Dermis blood vessel endothelial cell (primary cell): Measurements from ENCODE around the gene PDZRN3. TPM values are rescaled to one million over a fixed set of nuclear protein-coding genes. Genes with fewer than 3 reads are reported as not detected.
"Not testable (repeated sequence)": the region's sequence is repeated elsewhere in the genome, so short reads cannot be mapped to it uniquely, and the experiment has no call there.

Experiments used
- DNase-seq: peaks from one replicate; pipeline ENCODE4 v3.0.0; 2010
- total RNA-seq: library from RNA; depleted of rRNA; stranded (reverse); fragments of >200 nt; gene quantifications from 2 replicates; pipeline ENCODE4 v1.2.3, GENCODE V29; 2014

The PDZRN3 gene
- total RNA-seq, 1 donor from 2014 or later: under 0.01 TPM

DNA sequence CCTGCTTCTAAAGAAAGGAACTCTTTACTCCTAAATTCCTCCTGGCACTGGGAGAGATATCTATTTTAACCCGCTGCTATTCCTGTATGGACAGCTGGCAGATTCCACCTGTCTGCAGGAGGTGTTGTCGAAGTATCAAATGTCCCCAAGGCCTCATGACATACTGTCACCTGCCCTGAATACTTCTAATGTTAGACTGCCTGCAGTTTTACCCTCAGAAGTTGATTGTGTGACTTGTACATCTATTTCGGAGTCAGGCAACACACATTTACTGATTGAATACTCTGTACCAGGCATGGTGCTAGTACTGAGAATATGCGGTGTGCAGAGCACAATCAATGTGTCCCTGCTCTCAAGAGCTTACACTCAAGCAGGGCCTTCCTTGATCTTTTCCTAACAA is 38.6 kb downstream of the PDZRN3 start:
- no peak for DNase-seq

DNA sequence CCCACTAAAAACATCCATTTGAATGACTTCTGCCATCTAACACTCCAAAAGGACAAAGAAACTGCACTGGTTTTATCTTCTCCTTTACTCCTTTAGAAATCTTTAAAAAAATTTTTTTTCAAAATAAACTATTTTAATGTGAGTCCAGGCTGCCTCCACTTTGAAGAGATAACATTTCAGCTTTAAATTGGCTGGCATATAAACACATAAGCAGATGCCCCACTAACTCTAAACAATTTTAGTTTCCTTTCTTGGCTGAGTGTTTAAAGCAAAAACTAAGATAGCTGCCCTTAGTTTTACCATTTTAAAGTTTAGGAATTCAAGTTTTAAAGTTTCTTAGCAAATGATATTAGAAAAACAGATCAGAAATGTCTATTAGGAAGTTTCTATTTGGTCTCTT is 39.9 kb downstream of the PDZRN3 start:
- DNase-seq: no peak

DNA sequence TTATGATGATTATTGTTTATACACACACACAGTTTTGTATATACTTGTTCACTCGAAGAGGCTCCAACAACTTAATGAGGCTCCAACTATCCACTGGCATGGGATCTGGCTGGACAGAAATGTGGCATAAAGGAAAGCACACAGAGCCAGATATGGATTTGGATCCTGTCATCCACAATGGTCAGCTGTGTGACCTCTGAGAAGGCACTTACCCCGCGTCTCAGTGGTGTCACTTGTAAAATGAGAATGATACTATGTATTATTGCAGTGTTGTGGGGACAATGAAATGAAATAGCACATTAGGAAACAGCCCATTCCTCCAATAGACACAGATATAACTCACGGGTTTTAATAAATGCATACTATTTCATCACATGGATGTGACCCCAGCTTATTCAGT is 42.2 kb downstream of the PDZRN3 start:
- no peak for DNase-seq

DNA sequence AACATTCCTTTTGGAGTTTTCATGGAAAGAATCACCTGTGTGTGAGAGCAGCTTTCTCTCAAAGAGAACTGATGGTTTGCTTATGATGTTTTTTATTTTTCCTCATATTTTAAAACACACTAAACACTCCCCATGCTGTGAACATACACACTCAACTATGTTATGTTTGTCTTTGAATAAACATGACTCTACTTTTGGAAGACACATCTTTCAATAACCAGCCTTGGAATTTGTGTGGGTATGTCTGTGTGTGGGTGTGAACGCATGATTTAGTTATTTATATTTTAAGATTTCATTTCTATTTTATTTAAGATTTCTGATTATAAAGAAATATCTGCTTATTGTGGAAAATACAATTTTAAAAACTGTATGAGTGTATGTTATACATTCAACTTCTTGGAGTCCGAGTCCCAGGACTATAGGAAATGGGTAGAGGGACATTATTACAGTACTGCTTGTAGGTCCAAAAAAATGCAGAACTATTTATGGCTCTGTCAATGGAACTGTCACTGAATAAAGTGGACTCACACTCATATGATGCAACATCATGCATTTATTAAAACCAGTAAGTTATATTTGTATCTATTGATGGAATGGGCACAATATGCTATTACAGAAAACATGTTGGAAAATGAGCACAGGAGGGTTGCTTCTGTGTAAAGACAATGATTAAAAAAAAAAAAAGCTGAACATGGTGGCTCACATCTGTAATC is 43.5 kb downstream of the PDZRN3 start:
- no peak for DNase-seq

DNA sequence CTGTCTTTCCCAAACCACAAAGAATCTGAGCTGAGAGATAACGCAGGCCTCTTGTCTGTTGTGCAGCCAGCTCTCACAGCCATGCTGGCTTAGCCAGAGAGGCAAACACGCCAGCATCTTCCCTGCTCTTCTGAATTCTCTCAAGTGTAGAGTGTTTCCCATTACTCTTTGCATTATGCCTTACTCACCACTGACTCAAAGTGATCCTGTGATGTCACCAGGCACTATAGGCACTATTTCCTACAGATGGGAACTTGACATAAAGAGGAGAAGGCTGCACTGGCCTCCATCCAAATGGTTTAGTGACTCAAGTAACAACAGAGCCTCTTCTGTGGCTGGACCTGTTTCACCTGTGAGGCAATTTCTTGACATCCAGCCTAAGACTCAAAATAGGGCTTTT is 44.4 kb downstream of the PDZRN3 start:
- no peak for DNase-seq

DNA sequence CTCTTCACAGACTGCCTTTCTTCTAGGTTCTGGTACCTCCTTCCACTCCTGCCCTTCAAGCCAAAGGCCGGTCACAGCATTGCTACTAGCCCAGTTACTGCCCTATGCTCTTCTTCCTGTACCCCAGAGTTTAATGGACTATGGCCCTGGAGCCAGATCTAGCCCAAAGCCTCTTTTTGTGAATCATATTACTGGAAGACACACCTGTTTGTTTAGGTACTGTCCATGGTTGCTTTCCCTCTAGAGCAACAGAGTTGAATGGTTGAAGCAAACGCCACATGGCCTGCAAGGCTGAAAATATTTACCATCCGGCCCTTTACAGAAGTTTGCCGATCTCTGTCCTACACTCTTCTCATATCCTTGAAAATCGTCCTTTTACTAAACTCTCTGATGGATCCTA is 47.0 kb downstream of the PDZRN3 start:
- no peak for DNase-seq

DNA sequence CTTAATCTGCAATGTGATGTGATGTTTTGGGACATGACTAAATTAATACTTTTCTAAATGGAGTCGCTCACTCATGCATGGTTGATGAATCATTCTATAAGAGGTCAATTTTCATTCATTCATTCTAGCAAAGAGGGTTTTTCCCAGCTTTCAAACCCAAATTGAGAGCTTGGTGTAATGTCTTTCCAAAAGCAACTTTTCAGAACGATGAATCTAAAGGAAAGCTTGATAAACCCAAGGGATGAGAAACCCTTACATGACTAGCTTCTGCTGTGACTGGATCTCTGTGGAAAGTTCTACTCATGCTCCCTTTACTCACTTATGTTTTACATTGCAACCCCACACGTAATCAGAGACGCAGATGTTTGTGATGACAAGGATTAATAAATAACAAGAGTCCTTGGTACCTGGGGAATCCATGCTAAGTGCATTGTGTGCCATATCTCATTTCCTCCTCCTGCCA is 47.7 kb downstream of the PDZRN3 start:
- DNase-seq: no peak

DNA sequence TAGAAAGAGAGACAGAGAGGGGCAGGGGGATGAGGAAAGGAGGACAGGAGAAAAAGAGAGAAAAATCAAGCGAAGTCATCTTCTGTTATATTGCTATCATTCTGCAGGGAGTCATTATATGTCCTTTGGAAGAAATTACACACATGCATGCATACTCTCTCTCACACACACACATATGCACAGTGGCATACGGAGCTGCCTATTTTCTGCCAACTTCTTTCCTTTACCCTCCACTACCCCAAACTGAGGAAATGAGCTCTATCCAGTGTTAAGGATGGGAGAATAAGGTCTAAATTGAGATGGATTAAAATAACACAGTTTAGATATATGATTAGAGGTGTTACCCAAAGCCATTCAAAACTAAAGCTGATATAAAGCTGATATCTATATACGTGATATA is 48.8 kb downstream of the PDZRN3 start:
- DNase-seq: no peak

DNA sequence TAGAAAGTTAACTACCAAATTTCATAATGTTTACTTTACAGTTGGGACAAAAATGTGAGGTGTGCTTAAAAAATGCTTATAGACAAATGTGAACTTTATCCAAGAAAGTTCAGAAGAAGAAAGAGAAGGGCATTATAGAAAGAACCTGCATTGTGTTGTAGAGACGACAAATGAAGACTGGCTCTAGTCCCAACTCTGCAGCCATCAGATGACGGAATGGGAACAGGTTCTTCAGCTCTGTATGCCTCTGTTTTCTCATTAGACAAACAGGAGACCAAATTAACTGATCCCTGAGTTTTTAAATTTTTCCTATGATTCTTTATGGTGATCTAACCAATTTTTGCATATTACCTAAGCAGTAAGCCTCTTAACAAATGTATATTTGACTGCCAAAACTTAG is 49.2 kb downstream of the PDZRN3 start:
- no peak for DNase-seq

DNA sequence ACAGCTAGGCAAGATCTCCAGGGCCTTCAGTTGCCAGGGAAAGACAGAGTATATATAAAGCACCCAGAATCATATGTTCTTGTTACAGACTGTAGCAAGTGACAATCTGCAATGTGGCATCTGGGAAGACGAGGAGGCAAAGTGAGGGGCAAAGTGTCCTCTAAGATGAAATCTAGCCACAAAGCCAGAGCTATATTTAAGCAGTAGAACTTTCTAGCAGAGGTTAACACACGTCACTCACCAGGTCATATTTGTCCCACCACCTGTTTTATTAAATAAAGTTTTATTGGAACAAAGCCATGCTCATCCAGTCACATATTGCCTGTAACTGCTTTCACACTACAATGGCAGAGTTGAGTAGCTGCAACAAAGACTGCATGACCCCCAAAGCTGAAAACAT is 51.5 kb downstream of the PDZRN3 start:
- no peak for DNase-seq

DNA sequence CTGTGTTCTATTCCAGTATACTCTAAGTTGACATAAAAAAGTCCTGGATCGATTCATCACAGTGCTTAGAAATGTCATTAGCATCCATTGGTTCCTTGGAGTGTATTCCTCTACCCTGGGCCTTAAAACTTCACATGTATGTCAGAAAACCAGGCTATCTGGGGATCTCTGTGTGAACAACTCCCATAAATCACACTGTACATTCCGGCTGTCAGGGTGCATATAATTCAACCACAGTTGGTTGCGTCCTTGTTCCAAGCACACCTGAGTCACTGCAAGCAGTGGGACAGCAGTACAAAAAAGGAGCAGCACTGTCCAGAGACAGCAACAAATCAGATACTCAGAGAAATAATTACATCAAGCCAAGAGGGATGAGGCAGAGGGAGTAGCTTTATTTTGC is 52.4 kb downstream of the PDZRN3 start:
- DNase-seq: no peak

DNA sequence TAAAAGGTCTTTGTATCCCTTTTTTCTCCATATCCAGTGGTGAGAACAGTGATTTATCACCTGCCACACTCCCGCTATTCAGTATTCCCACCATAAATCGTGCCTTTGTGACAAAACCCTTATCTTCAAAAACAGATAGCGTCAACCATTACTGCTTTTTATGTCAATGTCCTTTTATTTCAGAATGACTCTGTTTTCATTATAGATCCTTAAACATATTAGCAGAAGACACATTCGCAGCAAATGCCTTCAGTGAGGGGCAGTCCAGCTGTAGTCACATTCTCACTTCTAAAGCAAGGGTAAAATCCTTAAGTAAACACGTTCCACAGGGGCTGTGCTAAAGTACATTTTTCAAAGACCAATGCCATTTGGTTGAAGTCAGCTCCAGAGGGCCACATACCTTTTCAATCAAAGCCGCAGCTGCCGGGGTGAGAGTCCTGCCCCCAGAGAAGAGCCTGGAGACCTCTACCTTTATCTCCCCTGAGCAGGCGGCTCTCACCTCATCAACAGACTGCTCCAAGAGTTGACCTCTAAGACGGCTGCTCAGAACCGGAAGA is 53.4 kb downstream of the PDZRN3 start:
- DNase-seq: no peak

DNA sequence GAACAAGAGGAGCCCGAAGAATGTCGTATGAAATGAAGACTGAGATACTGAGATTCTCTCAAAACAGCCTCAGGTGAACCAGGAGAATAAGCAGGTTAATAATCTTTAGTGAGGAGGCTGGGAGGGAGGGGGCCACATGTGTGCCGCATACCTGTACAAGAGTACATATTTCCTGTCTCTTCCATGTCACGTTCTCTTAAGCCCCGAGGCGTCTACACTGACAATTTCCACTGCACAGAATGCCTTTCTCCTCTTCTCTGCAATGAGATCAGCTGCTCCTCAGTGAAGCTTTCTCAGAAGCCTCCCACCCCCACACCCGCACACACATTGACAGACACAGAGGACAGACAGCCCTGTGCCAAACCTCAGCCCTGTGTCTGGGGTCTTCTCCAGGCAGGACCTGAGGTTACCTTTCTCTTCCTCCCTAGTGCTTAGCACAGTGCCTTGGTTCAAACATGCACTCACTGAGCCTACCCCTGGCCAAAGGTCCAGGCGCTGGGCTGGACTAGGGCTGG is 55.4 kb downstream of the PDZRN3 start:
- DNase-seq: no peak

DNA sequence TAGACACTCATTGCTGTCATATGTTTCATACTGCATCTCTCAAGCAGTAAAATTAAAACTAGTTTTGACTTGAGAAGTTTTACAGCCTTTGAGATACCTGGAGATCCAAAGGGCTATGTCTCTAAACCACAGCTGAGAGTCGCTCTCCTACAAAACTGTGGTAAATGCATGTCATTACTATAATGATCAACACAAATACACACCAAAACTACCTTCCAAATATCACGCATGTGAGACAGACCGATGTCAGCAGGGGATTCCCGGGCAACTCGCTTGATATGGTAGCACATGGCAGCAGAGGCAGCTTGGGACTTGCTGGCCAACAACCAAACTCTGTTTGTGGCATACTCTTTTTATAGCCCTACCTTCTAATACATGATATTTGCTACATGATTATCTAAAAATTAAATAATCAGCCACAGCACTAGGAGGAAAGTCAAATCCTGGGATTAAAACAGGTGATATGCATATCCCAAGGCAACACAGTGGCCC is 56.3 kb downstream of the PDZRN3 start:
- DNase-seq: no peak

DNA sequence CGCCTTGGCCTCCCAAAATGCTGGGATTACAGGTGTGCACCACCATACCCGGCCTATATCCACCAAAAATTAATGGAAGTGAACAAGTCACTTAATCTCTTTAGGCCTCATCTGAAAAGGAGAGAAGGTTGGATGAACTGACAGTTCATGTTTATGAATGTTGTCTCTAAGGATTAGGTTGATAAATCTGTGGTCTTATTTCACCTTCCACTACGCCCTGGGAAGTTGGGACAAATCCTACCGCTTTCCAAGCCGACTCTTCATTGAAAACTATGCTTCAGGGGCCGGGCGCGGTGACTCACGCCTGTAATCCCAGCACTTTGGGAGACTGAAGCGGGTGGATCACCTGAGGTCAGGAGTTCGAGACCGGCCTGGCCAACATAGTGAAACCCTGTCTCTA is 59.4 kb downstream of the PDZRN3 start:
- not testable (repeated sequence) for DNase-seq

DNA sequence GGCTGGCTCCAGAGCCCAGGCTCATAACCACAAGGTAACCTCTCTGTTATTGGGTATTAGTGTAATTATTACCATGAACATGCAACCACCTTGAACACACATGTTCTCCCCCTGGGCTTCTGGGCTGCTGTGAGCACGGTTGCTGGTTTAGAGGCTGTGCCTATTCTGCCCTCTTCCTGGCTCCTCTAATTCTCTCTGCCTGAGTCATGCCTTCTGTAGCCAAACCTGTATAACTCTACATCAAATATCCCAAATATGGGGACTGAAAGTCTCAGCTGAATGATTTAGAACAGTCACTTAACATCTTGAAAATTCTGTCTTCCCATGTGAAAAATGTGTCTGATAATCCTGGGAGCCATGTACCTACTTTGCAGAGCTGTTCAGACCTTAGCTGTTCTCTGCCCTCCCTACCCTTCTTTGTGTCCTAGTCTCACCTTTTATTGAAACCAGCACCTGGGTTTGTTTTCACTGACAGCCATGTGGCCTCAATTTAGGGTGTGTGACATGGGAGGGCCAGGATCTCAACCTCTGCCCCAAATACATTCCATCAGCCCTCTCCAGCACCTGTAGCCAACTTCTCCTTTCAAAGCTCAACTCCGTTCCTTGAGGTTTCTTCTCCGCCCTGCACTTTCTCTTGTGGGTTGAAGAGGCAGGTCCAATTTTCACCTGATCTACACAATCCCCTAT is 60.7 kb downstream of the PDZRN3 start:
- DNase-seq: no peak

DNA sequence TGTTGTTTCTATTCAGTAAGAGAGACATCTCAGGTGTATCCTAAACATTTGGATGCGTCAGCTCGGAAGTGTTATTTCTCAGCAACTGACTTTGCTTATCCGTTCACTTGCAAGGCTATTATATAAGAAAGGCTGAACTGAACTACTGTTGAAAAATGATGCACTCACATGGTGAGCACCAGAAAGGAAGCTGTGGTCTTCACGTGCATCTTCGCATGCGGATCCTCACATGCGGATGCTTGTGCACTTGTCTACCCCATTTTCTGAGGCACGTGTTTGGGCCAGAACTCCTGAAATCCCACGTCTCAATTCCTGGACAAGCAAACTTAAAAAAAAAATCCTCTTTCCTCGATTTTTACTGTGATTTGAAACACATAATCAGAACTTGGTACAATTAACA is 63.2 kb downstream of the PDZRN3 start:
- DNase-seq: no peak

DNA sequence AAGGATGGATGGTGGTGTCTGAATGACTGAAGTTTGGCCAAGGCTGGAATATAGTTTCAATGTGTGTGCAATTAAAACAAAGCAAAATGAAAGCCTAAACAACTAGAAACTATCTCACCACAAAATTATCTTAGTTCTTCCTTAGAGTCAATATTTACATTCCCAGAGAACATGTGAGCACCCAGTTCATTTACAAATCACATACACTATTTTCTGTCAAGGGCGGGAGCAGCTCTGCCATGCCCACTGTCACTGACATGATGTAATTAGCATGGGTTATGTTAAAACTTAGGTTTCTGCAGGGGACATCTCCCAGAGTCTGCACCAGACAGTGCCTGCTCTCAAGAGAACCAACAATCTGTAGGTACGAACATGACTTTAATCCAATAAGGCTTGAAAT is 65.0 kb downstream of the PDZRN3 start:
- DNase-seq: no peak

DNA sequence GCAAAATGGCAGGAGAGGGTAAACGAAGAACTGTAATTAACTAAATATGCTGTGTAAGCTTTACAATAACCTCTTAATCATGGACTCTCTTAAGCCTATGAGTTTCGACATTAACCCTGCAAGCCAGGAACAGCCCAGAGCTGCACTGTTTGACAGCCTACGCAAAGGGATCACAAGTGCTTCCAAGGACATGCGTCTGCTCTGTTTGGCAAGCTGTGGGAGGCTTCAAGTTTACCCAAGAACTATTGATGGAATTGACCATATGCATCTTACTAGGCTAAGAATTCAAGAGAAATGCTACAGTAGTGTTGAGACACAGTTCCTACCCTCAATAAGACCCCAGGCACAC is 66.0 kb downstream of the PDZRN3 start:
- no peak for DNase-seq

DNA sequence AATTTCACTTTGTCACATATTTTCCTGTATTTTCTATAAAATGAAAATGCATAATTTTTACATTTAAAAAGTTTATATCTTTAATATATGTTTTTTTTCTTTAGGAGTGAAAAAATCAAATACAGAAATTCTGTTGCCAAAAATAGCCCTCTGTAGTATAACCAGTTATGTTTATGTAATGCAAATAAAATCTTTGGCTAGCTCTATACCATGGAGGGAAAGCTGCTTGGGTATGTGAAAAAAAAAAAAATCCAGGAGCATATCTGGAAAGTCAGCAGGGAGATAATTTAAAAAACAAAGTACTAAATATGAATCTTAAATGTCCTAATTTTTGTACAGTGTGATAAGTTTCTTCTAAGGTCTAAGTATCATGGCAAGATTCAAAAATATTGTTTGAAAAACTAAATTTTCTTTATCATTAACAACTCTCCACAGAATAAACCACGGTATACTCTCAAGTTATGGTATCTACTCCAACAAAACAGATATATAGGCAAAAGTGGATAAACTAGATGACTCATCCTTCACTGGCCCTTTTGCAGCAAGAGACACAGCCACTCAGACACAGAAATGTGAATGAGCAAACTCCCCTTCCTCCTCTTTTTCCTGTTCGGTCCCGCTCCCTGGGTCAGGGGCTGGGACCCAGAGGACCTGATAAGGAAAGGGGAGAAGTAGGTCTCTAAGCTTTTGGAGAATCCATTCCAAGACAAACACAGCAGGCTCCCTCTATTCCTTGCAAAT is 66.6 kb downstream of the PDZRN3 start:
- no peak for DNase-seq

DNA sequence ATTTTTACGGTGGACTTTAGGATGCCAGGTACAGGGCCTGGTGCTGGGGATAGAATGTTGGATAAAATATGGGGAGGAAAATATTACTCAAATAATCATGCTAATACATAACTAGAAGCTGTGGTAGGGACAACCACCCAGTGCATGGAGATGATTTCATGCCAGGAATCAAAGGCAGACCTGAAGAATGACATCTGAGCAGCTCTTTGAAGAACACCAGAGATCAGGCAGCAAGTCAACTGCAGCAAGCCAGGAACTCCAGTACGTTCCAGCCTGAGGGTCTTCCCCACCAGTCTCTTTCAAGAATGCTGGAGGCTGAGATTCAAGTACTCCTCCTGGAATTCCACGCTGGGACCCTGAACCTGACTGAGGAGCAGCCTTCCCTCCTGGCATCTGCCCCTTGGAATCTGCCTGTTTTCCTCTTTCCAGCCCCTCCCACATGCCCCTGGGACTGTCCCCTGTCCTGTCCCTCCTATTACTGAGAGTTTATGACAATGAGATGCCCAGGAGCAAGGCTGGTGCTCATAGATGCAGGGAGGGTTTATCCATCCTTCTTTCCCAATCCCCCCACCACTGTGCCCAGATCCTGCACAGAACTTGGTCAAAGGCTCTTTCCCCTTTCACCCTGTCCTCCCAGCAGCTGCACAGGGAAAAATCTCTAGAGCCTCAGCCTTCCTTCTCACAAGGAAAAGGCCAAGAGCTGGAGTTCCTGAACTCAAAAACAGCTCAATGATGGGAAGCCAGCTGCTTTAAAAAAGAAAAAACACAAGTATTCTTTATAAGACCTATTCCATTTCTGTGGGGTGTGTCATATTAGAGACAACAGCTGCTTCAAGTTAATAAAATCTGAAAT is 68.0 kb downstream of the PDZRN3 start:
- DNase-seq: no peak

DNA sequence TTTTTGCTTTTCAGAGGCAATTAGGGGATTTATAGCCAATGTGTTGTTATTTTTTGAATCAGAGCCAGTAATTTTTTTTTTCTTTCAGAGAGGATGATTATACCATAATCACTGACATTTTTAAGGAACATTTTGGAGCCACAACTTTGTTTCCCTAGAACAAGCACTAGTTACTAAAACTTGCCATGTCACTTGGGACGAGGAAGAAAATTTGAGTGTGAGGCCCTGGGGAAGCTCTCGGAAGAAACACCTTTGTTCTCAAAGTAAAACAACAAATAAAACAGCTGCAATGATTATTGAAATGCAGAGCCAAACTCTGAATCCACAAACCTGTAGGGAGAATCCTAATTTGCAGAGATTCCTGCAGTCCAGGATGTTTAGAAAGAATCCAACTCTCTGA is 69.7 kb downstream of the PDZRN3 start:
- DNase-seq: no peak
